ENCODE results near the gene MYOZ3. TPM values are rescaled to one million over a fixed set of nuclear protein-coding genes. Genes with fewer than 3 reads are reported as not detected.

Gene MYOZ3
- total RNA-seq, 1 experiment from 2014 or later = 0.10 TPM

- Histone ChIP-seq H3K36me3 (ENCODE audit: control insufficient read depth in 1 of 2, insufficient read depth in 2 of 2, low read length in 2 of 2) (no peaks in the 10 kb centered on the region), H3K27ac (ENCODE audit: low read depth, low read length) (no peak overlapping the region), H3K27me3 (ENCODE audit: insufficient read depth, low read length) (no peaks in the 10 kb centered on the region), H3K79me2 (ENCODE audit: insufficient read depth, low read length) (no peaks in the 10 kb centered on the region), H3K9ac (ENCODE audit: low read length) (no peak overlapping the region), H3K4me2 (ENCODE audit: low read length) (peak overlapping the region; percentile 81), H3K4me1 (ENCODE audit: control insufficient read depth in 1 of 2, insufficient read depth in 2 of 2, low read length in 2 of 2) (peaks cover 19 to 45% of the 10 kb centered on the region in 2 experiments), H3K9me3 (ENCODE audit: control insufficient read depth in 1 of 2, insufficient read depth in 1 of 2, low read depth in 1 of 2, low read length in 2 of 2) (no peaks in the 10 kb centered on the region), H4K20me1 (ENCODE audit: insufficient read depth) (no peaks in the 10 kb centered on the region), H3K4me3 (replicated peaks in 1 of 2; ENCODE audit: low read depth in 1 of 2, low read length in 2 of 2) (peak overlapping the region; percentile 38 to 48), H3K9me2 (ENCODE audit: insufficient read depth) (no peaks in the 10 kb centered on the region), H2AFZ (ENCODE audit: low read depth, low read length, poor library complexity, severe bottlenecking) (peak overlapping the region; percentile 47)
- CTCF ChIA-PET = no interaction called here
- intact Hi-C loops (cut with micrococcal nuclease) = no loop called here
- ATAC-seq (no peak), DNase-seq (ENCODE audit: low read depth, low spot score) (no peak)
- no TSS peak for BruUV-seq (replicated peaks)
- POLR2A ChIA-PET = no interaction called here
- no peak for TF ChIP-seq CEBPB (IDR thresholded peaks at IDR 0.05; ENCODE audit: low read depth)
- no peak for TF ChIP-seq ZBTB33 (IDR thresholded peaks at IDR 0.05; ENCODE audit: extremely low read depth, insufficient replicate concordance, low read length)
- TF ChIP-seq ZNF274 (IDR thresholded peaks at IDR 0.05; ENCODE audit: low read depth, low read length) = no peak
- TF ChIP-seq EZH2phosphoT487 (IDR thresholded peaks at IDR 0.05; ENCODE audit: borderline replicate concordance) = no peak
- TF ChIP-seq EGR1 (IDR thresholded peaks at IDR 0.05; ENCODE audit: low read depth) = no peak
- no peak for TF ChIP-seq ELF1 (IDR thresholded peaks at IDR 0.05; ENCODE audit: borderline replicate concordance, low read depth)
- TF ChIP-seq CTCF (IDR thresholded peaks at IDR 0.05 in 2 of 3, conservative IDR thresholded peaks at IDR 0.05 in 1 of 3; ENCODE audit: borderline replicate concordance in 1 of 3, insufficient read depth in 1 of 3, low read depth in 2 of 3, low read length in 2 of 3) = no peak
- RAD21 ChIA-PET (ENCODE audit: low non-redundant PET in 1 of 2, low total read pairs in 2 of 2, uncharacterized antibody in 2 of 2, unreplicated experiment in 2 of 2) = interaction anchor here in 1 of 2 experiments (0.5 kb wide), 1 partner anchor 34 kb away, joined by 4 read pairs; no protein-coding TSS in a partner anchor
Measured at GRCh38 chr5:150623878-150624216, 37.2 kb upstream of the MYOZ3 start.

All from HCT116 (cell line).